ENCODE data around the gene TRNP1.
"Not testable (repeated sequence)": the region's sequence is repeated elsewhere in the genome, so short reads cannot be mapped to it uniquely, and the experiment has no call there.

The TRNP1 gene, protein sequence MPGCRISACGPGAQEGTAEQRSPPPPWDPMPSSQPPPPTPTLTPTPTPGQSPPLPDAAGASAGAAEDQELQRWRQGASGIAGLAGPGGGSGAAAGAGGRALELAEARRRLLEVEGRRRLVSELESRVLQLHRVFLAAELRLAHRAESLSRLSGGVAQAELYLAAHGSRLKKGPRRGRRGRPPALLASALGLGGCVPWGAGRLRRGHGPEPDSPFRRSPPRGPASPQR

DNA sequence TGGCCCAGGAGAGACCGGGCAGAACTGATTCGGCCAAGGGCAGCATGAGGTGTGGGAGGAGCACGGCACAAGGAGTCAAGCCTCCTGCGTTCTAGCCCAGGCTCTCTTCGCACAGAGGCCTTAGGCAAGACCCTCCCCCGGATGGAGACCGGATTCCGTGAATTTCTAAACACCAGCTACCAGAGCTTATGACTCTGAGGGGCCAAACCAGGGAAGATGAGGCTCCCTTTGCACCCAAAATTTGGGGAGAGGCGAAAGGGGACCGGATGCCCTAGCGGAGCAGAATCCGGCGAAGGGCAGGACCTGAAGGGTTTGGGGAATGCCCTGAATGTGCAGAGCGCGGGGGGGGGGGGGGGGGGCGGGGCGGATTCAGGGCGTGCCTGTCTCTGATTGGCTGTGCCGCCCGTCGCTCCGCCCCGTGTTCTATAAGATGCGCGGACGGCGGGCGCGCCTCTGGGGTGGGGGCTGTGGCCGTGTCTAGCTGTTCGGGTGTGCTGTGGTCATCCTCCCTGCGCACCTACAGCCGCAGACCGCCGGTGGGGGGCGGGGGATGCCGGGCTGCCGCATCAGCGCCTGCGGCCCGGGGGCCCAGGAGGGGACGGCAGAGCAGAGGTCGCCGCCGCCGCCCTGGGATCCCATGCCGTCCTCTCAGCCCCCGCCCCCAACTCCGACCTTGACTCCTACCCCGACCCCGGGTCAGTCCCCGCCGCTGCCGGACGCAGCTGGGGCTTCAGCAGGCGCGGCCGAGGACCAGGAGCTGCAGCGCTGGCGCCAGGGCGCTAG lies at the start of gene TRNP1:
TRNP1 (plus strand) TSS at position 456 of the 783 bp plus-strand sequence; CDS start at position 551, 95 bp downstream.
- DNase-seq: no peak

DNA sequence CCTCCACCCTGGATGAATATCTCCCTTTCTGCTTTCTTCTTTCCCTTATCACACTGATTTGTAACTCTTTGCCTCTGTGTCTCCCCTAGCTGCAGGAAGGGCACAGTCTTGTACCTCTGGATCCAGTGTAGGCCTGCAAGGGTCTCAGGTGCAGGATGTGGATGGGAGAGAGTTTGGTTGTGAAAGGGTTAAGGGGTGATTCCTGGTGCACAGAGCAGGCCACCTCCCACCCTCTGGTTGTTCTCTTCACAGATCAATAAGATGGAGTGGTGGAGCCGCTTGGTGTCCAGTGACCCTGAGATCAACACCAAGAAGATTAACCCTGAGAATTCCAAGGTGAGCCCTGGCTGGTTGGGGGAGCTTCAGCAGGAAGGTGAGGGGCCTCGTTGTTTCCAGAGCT lies 48.4 kb upstream of the TRNP1 start:
- no peak for DNase-seq

DNA sequence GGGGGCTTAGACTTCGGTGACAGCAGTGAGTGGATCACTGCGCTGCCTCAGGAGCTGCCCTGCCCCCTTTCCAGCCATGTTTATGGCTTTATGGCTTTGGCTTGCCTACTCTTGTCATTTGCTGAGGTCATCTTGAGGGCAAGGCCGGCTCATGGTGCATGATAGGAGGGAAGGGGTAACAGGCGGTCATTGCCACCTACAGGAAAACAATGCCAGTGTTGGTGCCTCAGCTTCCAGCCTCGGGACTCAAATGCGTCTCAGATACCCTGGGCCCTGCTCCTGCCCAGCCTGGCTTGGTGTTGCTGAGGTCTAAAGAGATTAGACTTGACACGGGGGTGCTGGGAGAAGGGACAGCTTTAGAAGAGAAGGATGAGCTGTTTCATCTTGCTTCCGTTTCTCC lies 47.8 kb upstream of the TRNP1 start:
- DNase-seq: no peak

DNA sequence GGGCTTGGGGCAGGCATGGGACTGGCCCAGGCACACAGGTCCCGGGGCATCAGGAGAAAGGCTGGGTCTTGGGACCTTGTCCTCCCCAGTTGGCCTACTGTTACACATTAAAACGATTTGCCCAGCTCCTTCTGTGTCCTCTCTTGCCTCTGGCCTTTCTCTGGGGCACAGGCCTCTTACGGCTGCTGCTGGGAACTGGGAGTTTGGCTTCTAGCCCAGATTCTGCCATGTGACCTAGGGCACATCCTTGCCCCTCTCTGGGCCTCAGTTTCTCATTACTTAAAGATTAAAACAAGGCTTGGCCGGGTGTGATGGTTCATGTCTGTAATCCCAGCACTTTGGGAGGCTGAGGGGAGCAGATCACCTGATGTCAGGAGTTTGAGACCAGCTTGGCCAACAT lies 47.2 kb upstream of the TRNP1 start:
- no peak for DNase-seq

DNA sequence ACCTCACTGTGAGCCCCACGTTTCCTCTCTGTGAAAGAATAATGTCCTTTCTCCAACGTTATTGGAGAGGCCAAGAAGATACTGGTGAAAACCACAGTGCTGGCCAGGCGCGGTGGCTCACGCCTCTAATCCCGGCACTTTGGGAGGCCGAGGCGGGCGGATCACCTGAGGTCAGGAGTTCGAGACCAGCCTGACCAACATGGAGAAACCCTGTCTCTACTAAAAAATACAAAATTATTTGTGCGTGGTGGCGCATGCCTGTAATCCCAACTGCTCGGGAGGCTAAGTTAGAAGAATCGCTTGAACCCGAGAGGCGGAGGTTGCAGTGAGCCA lies 44.8 kb upstream of the TRNP1 start:
- DNase-seq: not testable (repeated sequence)

DNA sequence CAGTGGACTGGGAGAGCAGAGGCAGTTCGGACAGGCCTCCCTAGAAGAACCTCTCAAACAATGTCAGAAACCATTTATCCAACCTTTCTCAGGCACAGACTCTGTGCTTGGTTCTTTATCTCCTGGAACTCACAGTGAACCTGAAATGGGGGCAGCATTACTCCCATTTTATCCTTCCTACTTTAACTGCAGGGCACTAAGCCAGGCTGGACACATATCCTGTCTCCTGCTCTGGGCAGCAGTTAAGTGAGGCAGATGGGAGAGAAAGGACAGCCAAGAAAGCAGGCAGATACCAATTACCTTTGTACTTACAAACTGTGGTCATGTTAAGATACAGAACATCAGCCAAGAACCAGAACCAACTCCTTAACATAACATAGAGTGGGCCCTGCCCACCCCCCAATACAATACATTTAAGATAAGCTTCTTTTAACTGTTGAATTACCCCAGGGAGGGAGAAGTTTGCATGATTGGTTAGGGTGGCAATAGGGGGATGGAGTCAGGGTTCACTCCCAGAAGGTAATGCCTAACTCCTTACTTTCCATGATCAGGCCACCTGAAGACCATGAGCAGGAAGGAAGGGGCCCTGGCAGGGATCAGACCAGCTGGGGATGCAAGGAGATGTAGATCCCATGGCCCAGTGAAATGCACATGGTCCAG lies 44.1 kb upstream of the TRNP1 start:
- DNase-seq: no peak

DNA sequence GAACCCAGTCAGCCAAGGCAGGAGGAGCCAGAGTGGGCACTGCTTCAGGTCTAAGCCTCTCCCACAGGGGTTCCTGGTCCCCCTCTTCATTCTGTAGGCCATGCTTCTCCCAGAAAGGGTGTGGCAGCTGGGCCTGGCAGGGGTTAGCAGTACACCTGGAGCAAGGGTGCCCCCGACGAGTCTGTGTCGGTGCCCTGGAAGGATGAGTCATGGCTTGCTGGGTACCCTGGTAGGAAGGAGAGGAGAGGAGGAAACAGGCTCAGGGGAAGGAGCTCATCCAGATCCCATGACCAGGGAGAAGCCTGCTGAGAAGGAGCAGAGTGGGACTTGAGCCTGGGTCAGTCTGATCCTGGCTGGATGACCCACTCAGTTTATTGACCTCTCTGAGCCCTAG lies 43.6 kb upstream of the TRNP1 start:
- DNase-seq: no peak

DNA sequence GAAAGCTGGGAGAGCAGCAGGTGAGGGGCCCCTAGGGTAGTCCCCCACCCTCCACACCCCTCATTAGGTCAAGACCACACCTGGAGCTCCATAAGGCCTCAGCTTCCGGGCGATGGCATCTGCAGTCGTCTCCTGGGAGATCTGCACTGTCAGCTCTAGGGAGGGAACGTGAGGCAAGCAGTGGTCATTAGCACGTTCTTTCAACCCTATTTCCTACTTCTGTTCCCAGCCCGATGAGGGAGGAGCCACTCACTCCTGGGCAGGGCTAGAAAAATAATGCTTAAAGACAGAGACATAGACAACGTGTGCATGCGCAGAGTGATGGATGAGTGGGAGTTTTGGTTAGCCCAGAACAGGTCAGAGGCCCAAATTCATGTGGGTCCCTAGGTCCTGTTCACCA lies 42.9 kb upstream of the TRNP1 start:
- DNase-seq: no peak

DNA sequence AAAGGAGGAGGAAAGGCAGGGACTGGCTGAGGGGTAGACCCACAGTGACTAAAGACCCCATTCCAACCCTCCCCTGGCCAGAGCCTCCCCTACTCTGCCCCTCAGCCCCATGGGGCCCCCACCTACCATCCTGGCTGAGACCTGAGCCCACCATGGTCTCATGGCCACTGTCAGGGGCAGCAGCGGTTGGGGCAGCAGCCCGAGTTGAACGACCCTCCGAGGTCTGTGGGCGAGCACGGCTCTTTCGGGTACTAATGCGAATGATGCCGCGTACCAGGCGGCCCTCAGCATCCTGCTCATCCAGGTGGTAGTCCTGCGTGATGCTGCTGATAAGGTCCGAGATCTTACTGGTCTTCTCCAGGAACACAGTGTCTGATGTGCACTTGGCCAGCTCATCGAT lies 42.3 kb upstream of the TRNP1 start:
- no peak for DNase-seq

DNA sequence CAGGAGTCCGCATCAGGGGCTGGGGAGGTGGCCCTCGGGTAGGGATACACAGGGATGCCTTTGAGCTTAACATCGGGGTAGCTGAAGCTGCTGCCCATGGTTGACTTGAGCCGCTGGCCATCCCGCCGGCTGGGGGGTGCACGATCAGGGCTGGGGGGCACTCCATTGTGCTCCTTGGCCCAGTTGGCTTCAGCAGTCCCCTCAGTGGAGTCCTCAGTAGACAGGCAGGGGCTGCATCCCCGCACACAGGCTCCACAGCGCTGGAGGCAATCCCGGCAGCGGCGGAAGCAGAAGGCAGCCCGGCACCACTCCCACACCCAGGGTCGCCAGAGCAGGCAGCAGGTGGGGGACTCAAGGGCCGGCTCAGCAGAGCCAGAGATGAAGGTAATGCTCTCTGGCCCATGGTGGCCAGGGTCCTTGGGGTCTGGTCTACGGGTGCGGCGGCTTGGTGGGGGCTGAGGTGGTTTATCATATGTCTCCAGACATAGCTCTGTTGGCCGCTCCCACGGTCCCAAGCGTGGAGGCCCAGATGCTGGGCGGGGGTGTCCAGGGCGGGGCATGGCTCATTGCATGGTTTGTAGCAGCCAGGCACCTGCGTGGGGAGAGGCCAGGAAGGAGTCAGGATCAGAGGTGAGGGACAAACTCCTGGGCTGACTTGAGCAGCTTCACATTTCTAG lies 41.5 kb upstream of the TRNP1 start:
- no peak for DNase-seq

DNA sequence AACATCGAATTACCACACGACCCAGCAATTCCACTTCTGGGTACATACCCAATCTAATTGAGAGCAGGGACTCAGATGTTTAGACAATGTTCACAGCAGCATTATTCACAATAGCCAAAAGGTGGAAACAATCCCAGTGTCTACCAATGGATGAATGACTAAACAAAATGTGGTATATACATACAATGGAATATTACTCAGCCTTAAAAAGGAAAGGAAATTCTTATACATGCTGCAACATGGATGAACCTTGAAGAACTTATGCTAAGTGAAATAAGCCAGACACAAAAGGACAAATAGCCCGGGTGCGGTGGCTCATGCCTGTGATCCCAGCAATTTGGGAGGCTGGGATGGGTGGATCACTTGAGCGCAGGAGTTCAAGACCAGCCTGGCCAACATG lies 40.1 kb upstream of the TRNP1 start:
- no peak for DNase-seq

DNA sequence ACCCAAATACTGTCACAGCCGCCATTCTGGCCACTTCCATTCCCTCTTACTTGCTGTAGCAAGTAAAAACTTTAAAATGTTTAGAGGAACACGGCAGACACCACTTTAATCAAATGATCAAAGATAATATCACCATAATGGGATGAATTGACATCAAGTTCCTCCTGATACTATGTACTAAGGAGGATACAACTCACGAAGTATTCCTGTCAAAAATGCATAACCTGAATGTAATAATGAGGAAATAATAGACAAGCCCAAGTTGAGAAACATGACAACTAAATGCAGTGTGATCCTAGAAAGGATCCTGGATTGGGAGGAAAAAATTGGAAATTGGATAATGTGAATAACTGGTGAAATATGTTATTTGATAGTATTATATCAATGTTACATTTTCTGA lies 37.2 kb upstream of the TRNP1 start:
- DNase-seq: no peak

DNA sequence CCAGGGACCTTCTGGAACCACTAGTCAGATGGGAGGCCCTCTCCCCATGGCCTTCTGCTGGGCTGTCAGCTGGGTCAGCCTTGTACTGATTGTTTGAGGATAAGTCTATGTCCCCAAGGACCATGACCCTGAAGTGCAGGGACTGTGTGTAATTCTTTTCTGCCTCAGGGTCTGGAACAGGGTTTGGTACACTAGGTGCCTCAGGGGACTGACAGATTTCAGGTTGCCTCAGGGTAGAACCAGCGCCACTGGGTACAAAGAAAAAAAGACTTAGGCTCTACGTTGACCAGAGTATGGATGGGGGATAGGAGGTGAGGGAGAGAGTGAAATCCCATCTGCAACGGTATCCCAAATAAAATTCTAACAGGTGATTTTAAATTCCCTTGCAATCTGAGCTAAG lies 36.2 kb upstream of the TRNP1 start:
- DNase-seq: no peak

DNA sequence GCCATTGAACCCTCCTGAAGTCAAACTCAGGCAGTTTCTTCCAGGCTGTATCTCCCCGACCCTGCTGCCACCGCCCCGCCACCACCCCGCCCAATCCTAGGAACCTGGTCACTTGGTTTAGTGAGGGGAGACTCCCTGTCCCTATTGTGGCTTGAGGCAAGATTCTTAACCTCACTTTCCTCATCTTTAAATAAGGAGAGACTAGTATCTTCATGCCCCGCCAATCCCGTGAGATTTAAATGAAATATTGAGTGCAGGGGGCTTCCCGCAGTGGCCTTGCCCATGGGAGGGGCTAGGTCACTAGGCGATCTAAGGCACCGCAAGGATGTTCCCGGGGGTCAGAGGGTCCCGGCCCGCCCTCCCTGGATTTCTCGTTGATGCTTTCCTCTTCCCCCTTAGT lies 34.2 kb upstream of the TRNP1 start:
- DNase-seq: no peak

DNA sequence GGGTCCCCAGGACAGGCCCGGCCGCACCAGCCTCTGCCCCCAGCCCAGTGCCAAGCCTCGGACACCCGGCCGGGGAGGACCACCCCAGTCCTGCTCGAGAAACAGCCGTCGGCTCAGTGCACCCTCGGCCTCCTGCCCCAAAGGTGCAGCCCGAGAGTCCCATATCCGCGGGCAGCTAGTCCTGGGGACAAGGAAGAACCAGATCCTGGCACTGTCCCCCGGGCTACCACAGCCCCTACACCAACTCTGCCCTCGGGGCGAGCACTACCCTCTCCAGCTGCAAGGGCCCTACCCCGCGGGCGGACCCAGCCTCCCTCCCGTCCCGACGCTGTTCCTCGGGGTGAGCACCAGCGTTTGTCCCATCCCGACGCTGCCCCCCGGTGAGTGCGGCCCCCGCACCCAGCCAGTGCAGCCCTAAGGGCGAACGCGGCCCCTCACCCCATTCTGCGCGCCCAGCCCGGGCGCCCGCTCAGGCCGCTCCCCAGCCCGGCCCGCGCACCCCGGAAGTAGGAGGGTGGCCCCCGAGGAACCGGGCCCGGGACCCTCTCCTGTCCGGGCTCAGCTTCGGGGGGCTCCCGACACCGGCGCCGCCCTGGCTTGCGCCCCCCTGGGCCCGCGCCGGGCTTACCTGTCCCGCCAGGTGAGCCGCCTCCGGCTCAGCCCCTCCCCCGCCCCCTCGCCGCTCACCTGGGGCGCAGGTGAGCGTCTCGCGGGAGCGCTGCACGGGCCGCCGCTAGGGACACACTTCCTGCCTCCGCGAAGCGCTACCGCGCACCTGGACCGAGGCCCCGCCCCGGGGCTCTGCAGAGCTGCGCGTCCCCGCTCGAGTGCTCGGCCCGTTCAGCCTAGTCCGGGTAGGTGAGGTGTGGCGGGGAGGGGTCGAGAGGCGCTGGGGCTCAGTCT lies 33.5 kb upstream of the TRNP1 start, which contains the start of gene KDF1:
KDF1 (minus strand) TSS at position 747 of the 903 bp plus-strand sequence. CDS start 8,088 bp downstream, outside the sequence.
- DNase-seq: no peak

DNA sequence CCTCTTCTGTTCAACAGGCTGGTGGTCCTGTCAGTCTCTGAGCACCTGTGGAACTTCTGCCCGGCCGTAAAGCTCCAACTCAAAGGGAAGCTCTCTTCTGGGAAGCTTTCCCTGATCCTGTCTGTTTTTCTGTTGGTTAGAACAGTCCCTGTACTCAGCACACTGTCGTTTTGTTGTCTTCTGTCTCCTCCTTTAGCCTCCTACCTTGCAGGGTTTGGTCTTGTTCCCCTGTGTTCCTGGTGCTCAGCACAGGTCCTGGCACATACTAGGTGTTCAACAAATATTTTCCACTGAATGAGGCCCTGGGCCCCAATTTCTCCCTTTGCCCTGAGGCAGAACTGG lies 32.9 kb upstream of the TRNP1 start:
- DNase-seq: no peak

DNA sequence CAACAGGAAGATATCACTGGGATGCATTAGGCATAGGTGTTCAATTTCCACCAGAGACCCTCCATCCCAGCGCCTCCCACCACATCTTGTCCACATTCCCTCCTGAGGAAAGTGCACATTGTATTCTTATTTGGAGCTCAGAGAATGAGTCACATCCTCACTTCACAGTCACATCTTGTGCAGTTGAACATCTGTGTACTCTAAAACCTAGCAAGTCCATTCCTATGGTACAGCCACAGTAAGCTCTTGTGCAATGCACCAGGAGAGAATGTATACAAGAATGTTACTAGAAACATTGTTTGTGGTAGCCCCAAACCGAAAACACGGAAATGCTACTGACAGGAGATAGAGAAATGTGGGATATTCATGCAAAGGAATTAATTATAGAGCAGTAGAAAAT lies 31.7 kb upstream of the TRNP1 start:
- DNase-seq: no peak

DNA sequence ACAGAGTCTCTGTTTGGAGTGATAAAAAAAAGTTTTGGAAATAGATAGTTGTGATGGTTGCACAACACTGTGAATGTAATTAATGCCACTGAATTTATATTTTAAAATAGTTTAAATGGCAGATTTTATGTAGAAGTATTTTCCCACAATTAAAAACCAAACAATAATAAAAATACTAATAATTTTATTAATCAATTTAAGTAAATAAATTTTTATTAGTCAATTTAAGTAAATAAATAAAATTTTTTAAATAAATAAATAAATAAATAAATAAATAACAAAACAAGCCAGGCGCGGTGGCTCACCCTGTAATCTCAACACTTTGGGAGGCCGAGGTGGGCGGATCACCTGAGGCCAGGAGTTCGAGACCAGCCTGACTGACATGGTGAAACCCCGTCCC lies 28.3 kb upstream of the TRNP1 start:
- no peak for DNase-seq

DNA sequence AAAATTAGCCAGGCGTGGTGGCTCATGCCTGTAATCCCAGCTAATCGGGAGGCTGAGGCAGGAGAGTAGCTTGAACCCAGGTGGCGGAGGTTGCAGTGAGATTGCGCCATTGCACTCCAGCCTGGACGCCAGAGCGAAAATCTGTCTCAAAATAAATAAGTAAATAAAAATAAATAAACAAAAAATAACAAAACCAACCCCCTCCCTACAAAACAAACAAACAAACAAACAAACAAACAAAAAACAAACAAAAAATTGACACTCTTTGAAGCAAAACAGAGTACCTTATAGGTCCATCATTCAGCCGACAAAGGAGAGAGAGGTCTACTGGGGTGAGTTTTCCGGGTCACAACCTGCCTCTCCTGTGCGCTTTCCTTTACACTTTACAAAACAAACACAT lies 27.9 kb upstream of the TRNP1 start:
- DNase-seq: no peak

DNA sequence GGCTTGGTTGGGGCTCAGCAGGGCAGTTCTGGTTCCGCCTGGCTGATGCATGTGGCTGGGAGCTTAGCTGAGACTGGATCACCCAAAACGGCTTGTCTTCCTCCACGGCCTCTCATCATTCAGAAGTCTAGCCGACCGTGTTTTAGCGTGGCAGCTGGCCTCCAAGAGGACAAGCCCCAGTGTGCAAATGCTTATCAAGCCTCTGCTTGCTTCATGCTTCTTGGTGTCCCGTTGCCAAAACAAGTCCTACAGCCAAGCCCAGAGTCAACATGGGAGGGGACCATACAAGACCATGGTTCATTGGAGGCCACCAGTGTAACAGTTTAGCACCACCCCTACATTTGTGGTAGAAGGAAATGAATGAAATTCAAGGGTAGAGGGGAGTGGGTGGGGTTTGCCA lies 22.7 kb upstream of the TRNP1 start:
- no peak for DNase-seq

DNA sequence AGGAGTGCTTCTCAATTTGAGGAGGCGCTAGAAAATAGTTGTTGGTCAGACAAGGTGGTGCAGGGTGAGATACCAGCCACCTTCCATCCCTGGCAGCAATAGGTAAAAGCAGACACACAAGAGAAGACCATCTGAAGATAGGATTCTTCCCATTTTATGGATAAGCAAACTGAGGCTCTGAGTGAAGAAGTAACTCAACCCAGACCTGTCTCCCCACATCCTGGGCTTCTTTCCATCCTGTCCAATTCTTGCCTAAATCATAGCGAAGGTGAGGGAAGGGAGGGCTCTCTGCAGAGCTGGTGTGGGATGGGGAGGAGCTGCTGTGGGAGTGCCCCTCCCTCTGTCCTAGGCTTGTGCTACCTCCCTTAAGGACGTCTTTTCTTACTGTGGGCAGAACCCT lies 21.9 kb upstream of the TRNP1 start:
- DNase-seq: no peak

DNA sequence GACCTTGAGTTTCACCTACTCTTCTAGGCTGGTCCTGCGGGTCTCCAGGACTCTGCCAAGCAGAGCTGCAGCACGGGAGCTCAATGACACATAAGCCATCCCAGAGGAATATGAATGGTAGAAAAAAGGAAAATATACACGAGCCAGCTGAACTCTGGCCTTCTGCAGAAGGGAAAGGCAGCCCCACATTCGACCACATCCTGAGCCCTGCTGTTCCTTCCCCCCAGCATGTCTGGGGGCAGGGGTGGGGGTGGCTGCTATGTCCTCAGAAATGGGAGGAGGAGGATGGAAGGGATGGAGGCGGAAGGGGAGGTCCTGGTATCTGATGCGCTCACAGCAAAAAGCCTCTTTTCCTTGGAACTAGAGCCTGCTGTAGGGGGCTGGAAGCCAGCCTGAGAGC lies 21.1 kb upstream of the TRNP1 start:
- no peak for DNase-seq

DNA sequence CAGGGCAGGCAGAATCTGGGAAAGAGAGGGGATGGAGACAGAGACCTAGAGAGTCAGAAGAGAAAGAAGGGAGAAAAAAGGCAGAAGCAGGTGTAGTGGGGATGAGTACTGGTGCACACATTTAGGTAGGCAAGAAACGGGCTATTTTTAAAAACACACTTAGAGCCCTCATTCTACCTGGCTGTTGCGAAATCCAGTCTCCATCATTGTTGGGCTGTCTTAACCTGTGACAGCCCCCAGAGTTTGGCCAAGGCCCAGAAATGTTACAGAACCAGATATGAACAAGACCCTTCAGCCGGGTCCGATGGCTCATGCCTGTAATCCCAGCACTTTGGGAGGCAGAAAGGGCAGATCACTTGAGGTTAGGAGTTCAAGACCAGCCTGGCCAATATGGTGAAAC lies 20.7 kb upstream of the TRNP1 start:
- no peak for DNase-seq

All from NCI-H2081 treated with DMSO at 0.1 percent for 48 hours (cell line).